Hepatocyte (in vitro differentiated cells): ENCODE results near the gene SRC. TPM values are rescaled to one million over a fixed set of nuclear protein-coding genes. Genes with fewer than 3 reads are reported as not detected.

Source experiments
- DNase-seq: peaks from one replicate; pipeline ENCODE4 v3.0.0-alpha.2; 2016; ENCODE audit warnings: low spot score
- H2AFZ ChIP-seq: fragments of 200-600 bp; sonication (generic); 2 replicates; pipeline ENCODE4 v1.6.0; 2016; ENCODE audit warnings: antibody characterized with exemption, mild to moderate bottlenecking
- H3K27ac ChIP-seq: fragments of 200-600 bp; sonication (generic); 2 replicates; pipeline ENCODE4 v1.5.1; 2016; ENCODE audit warnings: mild to moderate bottlenecking
- H3K27me3 ChIP-seq: fragments of 200-600 bp; sonication (generic); 2 replicates; pipeline ENCODE4 v1.6.1; 2016
- H3K36me3 ChIP-seq: fragments of 200-600 bp; sonication (generic); replicated peaks from 2 replicates; pipeline ENCODE4 v1.5.1; 2016; ENCODE audit warnings: low read depth; ENCODE audit not compliant: insufficient read depth
- H3K4me1 ChIP-seq: fragments of 200-600 bp; sonication (generic); 2 replicates; pipeline ENCODE4 v1.5.1; 2016; ENCODE audit warnings: mild to moderate bottlenecking, moderate library complexity; ENCODE audit not compliant: insufficient read depth
- H3K4me2 ChIP-seq: fragments of 200-600 bp; sonication (generic); 2 replicates; pipeline ENCODE4 v1.6.0; 2016
- H3K4me3 ChIP-seq: fragments of 200-600 bp; sonication (generic); 2 replicates; pipeline ENCODE4 v1.5.1; 2016; ENCODE audit warnings: mild to moderate bottlenecking
- H3K79me2 ChIP-seq: fragments of 200-600 bp; sonication (generic); 2 replicates; pipeline ENCODE4 v1.6.0; 2017; ENCODE audit warnings: mild to moderate bottlenecking
- H3K9me2 ChIP-seq: fragments of 200-600 bp; sonication (generic); replicated peaks from 2 replicates; pipeline ENCODE4 v1.6.0; 2017; ENCODE audit warnings: mild to moderate bottlenecking; ENCODE audit not compliant: insufficient read depth
- H3K9me3 ChIP-seq: fragments of 200-600 bp; sonication (generic); 2 replicates; pipeline ENCODE4 v1.5.1; 2016; ENCODE audit warnings: low read depth, mild to moderate bottlenecking
- H4K20me1 ChIP-seq: fragments of 200-600 bp; sonication (generic); 2 replicates; pipeline ENCODE4 v1.6.0; 2016; ENCODE audit warnings: mild to moderate bottlenecking; ENCODE audit not compliant: insufficient read depth, poor library complexity, severe bottlenecking
- EZH2 ChIP-seq: fragments of 200-600 bp; sonication (generic); IDR thresholded peaks from 2 replicates; pipeline ENCODE4 v1.6.1; 2016; ENCODE audit warnings: antibody characterized with exemption, mild to moderate bottlenecking, borderline replicate concordance
- EZH2phosphoT487 ChIP-seq: fragments of 200-600 bp; sonication (generic); IDR thresholded peaks from one replicate; pipeline ENCODE4 v1.6.1; 2018; ENCODE audit warnings: antibody characterized with exemption, mild to moderate bottlenecking, low read depth, moderate library complexity; ENCODE audit not compliant: unreplicated experiment, severe bottlenecking
- WGBS: methylation state at CpG from one replicate; pipeline ENCODE4 v1.1.6; 2016; ENCODE audit warnings: low lambda C conversion rate; ENCODE audit errors: missing lambda C conversion rate; 5-methylcytosine and 5-hydroxymethylcytosine counted together
- polyA plus RNA-seq: library from polyadenylated mRNA; unstranded; fragments of >200 nt; fragmentation: Nextera tagmentation; extraction: Ambion mirVana; gene quantifications from 2 replicates; pipeline ENCODE4 v1.2.1, GENCODE V29; 2016
- total RNA-seq: library from RNA; depleted of rRNA; stranded (reverse); fragments of >200 nt; gene quantifications from 2 replicates; pipeline ENCODE4 v1.2.3, GENCODE V29; 2014
- TF ChIP-seq, protein P1 (sequence below): fragments of 200-600 bp; sonication (generic); IDR thresholded peaks from 2 replicates; pipeline ENCODE4 v1.5.1; 2016; ENCODE audit warnings: antibody characterized with exemption, mild to moderate bottlenecking; ENCODE audit not compliant: poor library complexity

SRC gene
- total and polyA plus RNA-seq, 2 experiments from 2014 or later, result 55.1 to 69.8 TPM

DNA sequence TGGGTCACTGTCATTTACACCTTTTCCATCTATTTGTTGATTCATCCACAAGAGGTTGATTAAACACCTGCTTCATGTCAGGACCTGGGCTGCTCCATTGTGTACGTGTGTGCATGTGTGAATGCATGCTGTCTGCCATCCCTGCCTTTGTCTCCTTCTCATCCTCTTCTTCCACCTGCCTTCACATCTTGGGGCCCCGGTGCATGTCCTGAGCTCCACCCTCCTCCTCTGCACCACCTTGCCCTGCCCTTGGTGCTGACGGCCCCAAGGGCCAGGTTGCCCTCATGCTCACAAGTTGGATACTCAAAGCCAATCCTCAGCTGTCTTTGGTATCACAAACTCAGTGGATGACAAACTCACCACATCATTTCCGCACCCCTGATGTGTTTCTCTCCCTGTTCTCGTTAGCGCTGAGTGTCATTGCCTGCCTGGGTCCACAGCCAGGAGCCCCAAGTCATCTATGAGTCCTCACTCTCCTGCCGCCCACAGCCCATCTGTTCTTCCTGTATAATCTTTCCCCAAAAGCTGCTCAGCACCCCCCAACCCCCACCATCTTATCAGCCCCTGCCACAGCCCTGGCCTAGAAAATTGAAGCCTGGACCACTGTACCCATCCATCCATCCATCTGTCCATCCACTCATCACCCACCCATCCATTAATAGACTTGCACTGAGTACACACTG, 85.0 kb downstream of the SRC start:
- no peak overlapping the region for H3K4me2 ChIP-seq
- no peaks in the 10 kb centered on the region for H3K79me2 ChIP-seq
- H3K9me2 ChIP-seq, result no peaks in the 10 kb centered on the region
- H3K4me3 ChIP-seq, result no peak overlapping the region
- H3K9me3 ChIP-seq, result no peaks in the 10 kb centered on the region
- no peaks in the 10 kb centered on the region for H3K36me3 ChIP-seq
- H4K20me1 ChIP-seq, result no peaks in the 10 kb centered on the region
- TF ChIP-seq EZH2phosphoT487 (no peak), EZH2 (no peak)
- TF ChIP-seq, protein P1, sequence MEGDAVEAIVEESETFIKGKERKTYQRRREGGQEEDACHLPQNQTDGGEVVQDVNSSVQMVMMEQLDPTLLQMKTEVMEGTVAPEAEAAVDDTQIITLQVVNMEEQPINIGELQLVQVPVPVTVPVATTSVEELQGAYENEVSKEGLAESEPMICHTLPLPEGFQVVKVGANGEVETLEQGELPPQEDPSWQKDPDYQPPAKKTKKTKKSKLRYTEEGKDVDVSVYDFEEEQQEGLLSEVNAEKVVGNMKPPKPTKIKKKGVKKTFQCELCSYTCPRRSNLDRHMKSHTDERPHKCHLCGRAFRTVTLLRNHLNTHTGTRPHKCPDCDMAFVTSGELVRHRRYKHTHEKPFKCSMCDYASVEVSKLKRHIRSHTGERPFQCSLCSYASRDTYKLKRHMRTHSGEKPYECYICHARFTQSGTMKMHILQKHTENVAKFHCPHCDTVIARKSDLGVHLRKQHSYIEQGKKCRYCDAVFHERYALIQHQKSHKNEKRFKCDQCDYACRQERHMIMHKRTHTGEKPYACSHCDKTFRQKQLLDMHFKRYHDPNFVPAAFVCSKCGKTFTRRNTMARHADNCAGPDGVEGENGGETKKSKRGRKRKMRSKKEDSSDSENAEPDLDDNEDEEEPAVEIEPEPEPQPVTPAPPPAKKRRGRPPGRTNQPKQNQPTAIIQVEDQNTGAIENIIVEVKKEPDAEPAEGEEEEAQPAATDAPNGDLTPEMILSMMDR, result no peak
- H3K27me3 ChIP-seq, result peaks cover 22% of the 10 kb centered on the region
- DNase-seq, result no peak
- H2AFZ ChIP-seq, result no peak overlapping the region
- H3K27ac ChIP-seq, result no peak overlapping the region
- WGBS, result 85% methylated on average over 7 of the region's 7 CpGs
- no peaks in the 10 kb centered on the region for H3K4me1 ChIP-seq

DNA sequence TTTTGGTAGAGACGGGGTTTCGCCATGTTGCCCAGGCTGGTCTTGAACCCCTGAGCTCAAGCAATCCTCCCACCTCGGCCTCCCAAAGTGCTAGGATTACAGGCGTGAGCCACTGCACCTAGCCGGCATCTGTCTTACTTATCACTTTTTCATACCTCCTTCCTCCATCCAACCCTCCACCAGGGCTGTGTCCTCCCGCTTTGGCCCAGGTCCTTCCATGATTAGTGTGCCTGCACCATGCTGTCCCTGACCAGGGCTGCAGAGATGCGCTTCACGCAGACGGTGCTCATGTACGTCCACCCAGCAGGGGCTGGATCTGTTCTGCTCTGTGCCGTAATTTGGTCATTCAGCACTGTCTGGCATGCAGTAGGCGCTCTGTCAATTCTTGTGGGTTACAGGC, 85.8 kb downstream of the SRC start:
- no peaks in the 10 kb centered on the region for H4K20me1 ChIP-seq
- TF ChIP-seq EZH2phosphoT487 (no peak), EZH2 (no peak)
- TF ChIP-seq, protein P1, result no peak
- H3K36me3 ChIP-seq, result no peaks in the 10 kb centered on the region
- no peaks in the 10 kb centered on the region for H3K4me1 ChIP-seq
- H3K79me2 ChIP-seq, result no peaks in the 10 kb centered on the region
- peaks cover 21% of the 10 kb centered on the region for H3K27me3 ChIP-seq
- H3K4me2 ChIP-seq, result no peak overlapping the region
- no peak overlapping the region for H2AFZ ChIP-seq
- no peak for DNase-seq
- no peak overlapping the region for H3K27ac ChIP-seq
- no peaks in the 10 kb centered on the region for H3K9me3 ChIP-seq
- 96% methylated on average over 12 of the region's 12 CpGs for WGBS
- H3K4me3 ChIP-seq, result no peak overlapping the region
- H3K9me2 ChIP-seq, result no peaks in the 10 kb centered on the region

DNA sequence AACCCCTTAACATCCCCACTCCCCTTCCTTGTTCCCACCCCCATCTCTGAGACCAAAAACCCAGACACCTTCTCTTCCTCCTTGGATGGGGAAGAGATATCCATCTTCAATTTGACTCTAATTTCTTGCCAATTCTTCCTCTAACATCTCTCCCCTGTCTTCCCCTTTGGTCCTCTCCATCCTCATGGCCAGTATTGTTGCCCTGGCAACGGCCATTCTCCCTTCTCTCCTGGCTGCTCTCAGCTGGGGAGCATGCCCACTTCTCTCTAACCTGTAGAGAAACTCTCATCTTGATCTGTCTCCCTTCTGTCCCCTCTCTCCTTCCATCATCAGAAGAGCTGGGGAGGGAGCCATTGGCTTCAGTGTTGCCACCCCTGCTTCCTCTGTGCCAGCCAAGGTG, 86.7 kb downstream of the SRC start:
- no peaks in the 10 kb centered on the region for H3K9me3 ChIP-seq

More for the DNA sequence above, 86.7 kb downstream of the SRC start:
- Histone ChIP-seq H4K20me1 (no peaks in the 10 kb centered on the region), H3K27me3 (peaks cover 13% of the 10 kb centered on the region), H3K36me3 (no peaks in the 10 kb centered on the region), H3K4me2 (no peak overlapping the region), H3K4me1 (no peaks in the 10 kb centered on the region), H3K79me2 (no peaks in the 10 kb centered on the region), H3K27ac (no peak overlapping the region), H3K9me2 (no peaks in the 10 kb centered on the region), H3K4me3 (no peak overlapping the region), H2AFZ (no peak overlapping the region)
- 80% methylated on average over 1 of the region's 1 CpG for WGBS
- TF ChIP-seq, protein P1, result no peak
- no peak for TF ChIP-seq EZH2
- no peak for TF ChIP-seq EZH2phosphoT487
- no peak for DNase-seq
